Measurements from ENCODE around the gene FASTKD3.

GRCh38 chr5:7848296-7848695 lies 20.5 kb downstream of the FASTKD3 start:
- TF ChIP-seq CTCF (IDR thresholded peaks at IDR 0.05) (no peak), POLR2A (IDR thresholded peaks at IDR 0.05) (no peak)

Measured in transverse colon (tissue), 3 donors.